ENCODE data around the gene TTK. TPM values are rescaled to one million over a fixed set of nuclear protein-coding genes. Genes with fewer than 3 reads are reported as not detected.

The TTK gene
- 10.1 TPM for total RNA-seq

GRCh38 chr6:80004173-80005072 lies at the start of gene TTK:
TSS of gene TTK (plus strand) at chr6:80004649. CDS start at chr6:80005844, 1,195 bp downstream.

Other genes with a start within 250 kb of the TTK start
- 73.6 TPM for gene ELOVL4, start 57.1 kb upstream of the TTK start, total RNA-seq
- gene BCKDHB, start 102.0 kb downstream of the TTK start, total RNA-seq: 30.7 TPM

All from diencephalon (tissue), 1 donor.